Body of pancreas (tissue), 4 donors: Measurements from ENCODE around the gene DPYD. TPM values are rescaled to one million over a fixed set of nuclear protein-coding genes. Genes with fewer than 3 reads are reported as not detected.

Experiments used
- ATAC-seq: fragments of 150-250 bp; one replicate; pipeline ENCODE4 v1.9.1; 2016
- DNase-seq, 4 donors: peaks; one replicate each; pipeline ENCODE4 v3.0.0-alpha.2; 2019
- H3K27ac ChIP-seq, 4 donors: fragments of 200-600 bp; sonication (generic); 1 replicate in 3 of 4; 2 replicates in 1 of 4; pipeline versions ENCODE4 v1.5.1 to v1.6.1; 2016 to 2019; ENCODE audit warnings: mild to moderate bottlenecking in 1 of 4, mixed read lengths in 1 of 4, moderate library complexity in 1 of 4
- H3K27me3 ChIP-seq, 2 donors: fragments of 200-600 bp; sonication (generic); one replicate each; pipeline ENCODE4 v1.6.0; 2016; ENCODE audit warnings: mild to moderate bottlenecking in 1 of 2
- H3K36me3 ChIP-seq, 2 donors: fragments of 200-600 bp; sonication (generic); replicated peaks in 1 of 2; 2 replicates each; pipeline ENCODE4 v1.5.1; 2016; ENCODE audit warnings: low read depth in 2 of 2; ENCODE audit not compliant: insufficient read depth in 1 of 2
- H3K4me1 ChIP-seq: fragments of 200-600 bp; sonication (generic); one replicate; pipeline ENCODE4 v1.6.0; 2016
- H3K4me3 ChIP-seq, 2 donors: fragments of 200-600 bp; sonication (generic); 1 replicate in 1 of 2; 2 replicates in 1 of 2; pipeline ENCODE4 v1.5.1; 2016 to 2019
- H3K9me3 ChIP-seq, 3 donors: fragments of 200-600 bp; sonication (generic); 1 replicate in 2 of 3; 2 replicates in 1 of 3; pipeline ENCODE4 v1.5.1; 2016
- POLR2A ChIP-seq, 3 donors: fragments of 450-650 bp; IDR thresholded peaks; one replicate each; pipeline ENCODE4 v1.6.1; 2016; ENCODE audit warnings: antibody characterized with exemption in 3 of 3, mild to moderate bottlenecking in 2 of 3
- WGBS, 2 donors: methylation state at CpG; one replicate each; pipeline ENCODE4 v1.1.5; 2017; 5-methylcytosine and 5-hydroxymethylcytosine counted together
- intact Hi-C: fragments of 100-400 bp; cut with DNase I; formaldehyde crosslinking; loops from one replicate; pipeline ENCODE4 v1.15.1; 2023
- total RNA-seq, 2 donors: library from RNA; depleted of rRNA; stranded (reverse); fragments of >200 nt; gene quantifications; one replicate each; pipeline ENCODE4 v1.1.0, GENCODE V29; 2016
- TF ChIP-seq, protein P1 (sequence below), 7 experiments: fragments of 450-650 bp in 4 of 7; fragments of 200-600 bp in 3 of 7; sonication (generic) in 3 of 7; IDR thresholded peaks; one replicate each; pipeline ENCODE4 v1.5.1; 2016 to 2019; ENCODE audit warnings: antibody characterized with exemption in 7 of 7

Gene DPYD
- total RNA-seq, 2 donors from 2014 or later: 13.8 to 17.1 TPM

DNA sequence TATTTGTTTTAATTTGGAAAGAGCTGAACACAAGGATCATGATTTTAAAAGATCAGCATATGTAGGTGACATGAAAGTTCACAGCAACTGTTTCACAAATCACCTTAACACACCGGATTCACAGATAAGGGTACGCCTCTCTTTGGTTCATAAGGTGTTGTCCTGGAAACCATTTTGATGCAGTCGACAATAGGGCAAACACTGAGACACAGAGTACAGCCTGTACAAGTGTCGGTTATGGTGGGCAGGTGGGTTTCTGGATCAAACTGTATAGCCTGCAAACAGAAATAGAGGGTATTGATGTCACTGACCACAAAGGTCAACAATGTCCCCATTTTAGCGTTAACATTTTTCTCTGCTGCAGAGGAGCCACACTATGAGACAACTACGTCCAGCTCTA is 842.0 kb downstream of the DPYD start:
- intact Hi-C loops: no loop called here
- no peaks in the 10 kb centered on the region for H3K27me3 ChIP-seq
- H3K4me3 ChIP-seq: no peak overlapping the region
- TF ChIP-seq POLR2A (IDR thresholded peaks at IDR 0.05): no peak
- TF ChIP-seq, protein P1, sequence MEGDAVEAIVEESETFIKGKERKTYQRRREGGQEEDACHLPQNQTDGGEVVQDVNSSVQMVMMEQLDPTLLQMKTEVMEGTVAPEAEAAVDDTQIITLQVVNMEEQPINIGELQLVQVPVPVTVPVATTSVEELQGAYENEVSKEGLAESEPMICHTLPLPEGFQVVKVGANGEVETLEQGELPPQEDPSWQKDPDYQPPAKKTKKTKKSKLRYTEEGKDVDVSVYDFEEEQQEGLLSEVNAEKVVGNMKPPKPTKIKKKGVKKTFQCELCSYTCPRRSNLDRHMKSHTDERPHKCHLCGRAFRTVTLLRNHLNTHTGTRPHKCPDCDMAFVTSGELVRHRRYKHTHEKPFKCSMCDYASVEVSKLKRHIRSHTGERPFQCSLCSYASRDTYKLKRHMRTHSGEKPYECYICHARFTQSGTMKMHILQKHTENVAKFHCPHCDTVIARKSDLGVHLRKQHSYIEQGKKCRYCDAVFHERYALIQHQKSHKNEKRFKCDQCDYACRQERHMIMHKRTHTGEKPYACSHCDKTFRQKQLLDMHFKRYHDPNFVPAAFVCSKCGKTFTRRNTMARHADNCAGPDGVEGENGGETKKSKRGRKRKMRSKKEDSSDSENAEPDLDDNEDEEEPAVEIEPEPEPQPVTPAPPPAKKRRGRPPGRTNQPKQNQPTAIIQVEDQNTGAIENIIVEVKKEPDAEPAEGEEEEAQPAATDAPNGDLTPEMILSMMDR (IDR thresholded peaks at IDR 0.05): no peak
- no peaks in the 10 kb centered on the region for H3K36me3 ChIP-seq
- WGBS, 2 donors: 45 to 51% methylated on average over 6 of the region's 6 CpGs
- ATAC-seq (peak; percentile 50), DNase-seq (peak in 2 of 4 donors; percentile 8 to 12)
- no peak overlapping the region for H3K27ac ChIP-seq
- H3K4me1 ChIP-seq: no peaks in the 10 kb centered on the region
- H3K9me3 ChIP-seq: no peaks in the 10 kb centered on the region

DNA sequence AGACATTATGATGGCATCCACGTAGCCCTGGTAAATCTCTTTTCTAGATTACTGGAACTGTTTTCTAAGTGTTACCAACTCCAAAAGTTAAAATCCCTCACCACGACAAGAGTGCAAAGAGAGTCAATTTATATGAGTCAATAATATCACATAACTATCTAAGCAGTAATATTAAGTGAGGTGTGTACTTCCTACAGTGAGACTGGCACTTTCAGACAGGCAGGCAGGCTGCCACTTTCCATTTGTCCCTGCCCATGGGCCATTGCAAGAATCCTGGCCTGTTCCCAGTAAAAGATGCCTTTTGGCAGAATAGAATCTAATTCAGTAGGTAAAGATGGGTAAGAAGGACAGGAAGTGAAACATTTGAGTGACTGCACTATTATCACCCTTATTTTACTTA is 843.6 kb downstream of the DPYD start:
- H3K9me3 ChIP-seq: no peaks in the 10 kb centered on the region
- no peaks in the 10 kb centered on the region for H3K27me3 ChIP-seq
- intact Hi-C loops: no loop called here
- no peak overlapping the region for H3K27ac ChIP-seq
- H3K4me3 ChIP-seq: no peak overlapping the region
- TF ChIP-seq POLR2A (IDR thresholded peaks at IDR 0.05): no peak
- TF ChIP-seq, protein P1 (IDR thresholded peaks at IDR 0.05): no peak
- no peaks in the 10 kb centered on the region for H3K36me3 ChIP-seq
- H3K4me1 ChIP-seq: no peaks in the 10 kb centered on the region
- DNase-seq: no peak
- no peak for ATAC-seq
- 39 to 45% methylated on average over 2 of the region's 2 CpGs for WGBS, 2 donors

GRCh38 chr1:97074771-97075170 is 846.1 kb downstream of the DPYD start:
- Histone ChIP-seq H3K4me1 (no peaks in the 10 kb centered on the region), H3K27me3 (no peaks in the 10 kb centered on the region), H3K27ac (no peak overlapping the region), H3K36me3 (no peaks in the 10 kb centered on the region), H3K4me3 (no peak overlapping the region), H3K9me3 (no peaks in the 10 kb centered on the region)
- TF ChIP-seq POLR2A (IDR thresholded peaks at IDR 0.05): no peak
- TF ChIP-seq, protein P1 (IDR thresholded peaks at IDR 0.05): no peak
- DNase-seq: no peak
- intact Hi-C loops: no loop called here
- 73 to 74% methylated on average over 2 of the region's 2 CpGs for WGBS, 2 donors
- no peak for ATAC-seq

DNA sequence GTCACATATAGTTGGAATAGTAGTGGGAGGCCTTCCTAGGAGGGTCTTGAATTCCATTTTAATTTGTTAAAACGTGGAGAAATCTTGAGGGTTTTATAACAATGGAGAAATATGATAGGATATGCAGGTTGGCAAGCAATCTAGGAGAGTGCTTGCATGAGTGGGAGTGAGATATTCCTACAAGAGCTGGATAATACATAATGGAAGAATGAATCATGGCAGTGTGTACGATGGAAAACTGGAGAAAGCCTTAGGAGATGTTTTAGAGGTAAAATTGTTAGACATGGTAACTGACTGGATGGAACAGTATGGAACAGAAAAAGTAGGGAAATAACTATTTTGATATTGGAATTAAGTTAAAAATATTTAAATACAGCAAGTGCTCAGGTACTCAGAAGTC is 846.9 kb downstream of the DPYD start:
- ATAC-seq (no peak), DNase-seq (no peak)
- no peak overlapping the region for H3K27ac ChIP-seq
- no peak overlapping the region for H3K4me3 ChIP-seq
- intact Hi-C loops: no loop called here
- no peak for TF ChIP-seq POLR2A (IDR thresholded peaks at IDR 0.05)
- H3K36me3 ChIP-seq: no peaks in the 10 kb centered on the region
- no peaks in the 10 kb centered on the region for H3K9me3 ChIP-seq
- no peaks in the 10 kb centered on the region for H3K27me3 ChIP-seq
- H3K4me1 ChIP-seq: no peaks in the 10 kb centered on the region
- WGBS, 2 donors: 46 to 62% methylated on average over 2 of the region's 2 CpGs

DNA sequence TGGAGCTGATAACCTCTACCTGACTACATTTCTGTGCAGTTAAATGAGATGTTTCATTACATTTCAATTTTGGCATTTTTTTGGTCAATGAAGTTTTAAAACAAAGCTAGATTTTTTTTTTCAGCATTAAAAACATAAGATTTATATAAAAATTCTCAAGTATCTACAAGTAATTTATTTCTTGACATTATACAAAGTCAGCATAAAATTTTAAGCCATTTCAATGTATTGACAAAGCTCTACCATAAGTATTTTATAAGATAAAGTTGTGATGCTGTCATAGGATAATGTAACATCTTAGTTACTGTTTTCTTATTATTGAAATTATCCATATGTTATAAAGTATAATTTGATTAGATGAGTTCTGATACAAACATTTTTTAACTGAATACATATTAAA is 847.7 kb downstream of the DPYD start:
- no peaks in the 10 kb centered on the region for H3K27me3 ChIP-seq
- H3K27ac ChIP-seq: no peak overlapping the region
- H3K4me3 ChIP-seq: no peak overlapping the region
- intact Hi-C loops: no loop called here
- H3K9me3 ChIP-seq: no peaks in the 10 kb centered on the region
- DNase-seq (no peak), ATAC-seq (no peak)
- no peaks in the 10 kb centered on the region for H3K4me1 ChIP-seq
- no peak for TF ChIP-seq POLR2A (IDR thresholded peaks at IDR 0.05)
- TF ChIP-seq, protein P1 (IDR thresholded peaks at IDR 0.05): no peak
- H3K36me3 ChIP-seq: no peaks in the 10 kb centered on the region
